SK-MEL-5 (cell line): Measurements from ENCODE around the gene IRX3. TPM values are rescaled to one million over a fixed set of nuclear protein-coding genes. Genes with fewer than 3 reads are reported as not detected.

Experiments used
- DNase-seq: peaks from one replicate; pipeline ENCODE4 v3.0.0-alpha.2; 2016; ENCODE audit warnings: low read depth, low spot score
- in situ Hi-C: cut with HindIII; loops from 2 replicates; pipeline ENCODE4 v1.10.0; 2016; ENCODE audit warnings: low sequenced_read_pairs, high pct_unique_total_duplicates, low pct_unique_long_range_greater_than_20kb
- polyA plus RNA-seq, 2 experiments: library from polyadenylated mRNA; depleted of rRNA; stranded (reverse); fragments of >200 nt; gene quantifications; 2 replicates each; pipeline ENCODE4 v1.2.3, GENCODE V29; 2015
- total RNA-seq: library from RNA; depleted of rRNA; stranded (reverse); fragments of >200 nt; shearing (Covaris generic); gene quantifications from 2 replicates; pipeline ENCODE4 v1.2.3, GENCODE V29; 2014; rRNA removed

IRX3 gene
- total RNA-seq: 15.9 and 19.9 TPM in 2 replicates
- 24.9 and 34.6 TPM in 2 replicates for polyA plus RNA-seq (2015; cell fraction: cytosol; rRNA removed)
- polyA plus RNA-seq (2015; cell fraction: nucleus; rRNA removed): 11.2 and 17.1 TPM in 2 replicates

DNA sequence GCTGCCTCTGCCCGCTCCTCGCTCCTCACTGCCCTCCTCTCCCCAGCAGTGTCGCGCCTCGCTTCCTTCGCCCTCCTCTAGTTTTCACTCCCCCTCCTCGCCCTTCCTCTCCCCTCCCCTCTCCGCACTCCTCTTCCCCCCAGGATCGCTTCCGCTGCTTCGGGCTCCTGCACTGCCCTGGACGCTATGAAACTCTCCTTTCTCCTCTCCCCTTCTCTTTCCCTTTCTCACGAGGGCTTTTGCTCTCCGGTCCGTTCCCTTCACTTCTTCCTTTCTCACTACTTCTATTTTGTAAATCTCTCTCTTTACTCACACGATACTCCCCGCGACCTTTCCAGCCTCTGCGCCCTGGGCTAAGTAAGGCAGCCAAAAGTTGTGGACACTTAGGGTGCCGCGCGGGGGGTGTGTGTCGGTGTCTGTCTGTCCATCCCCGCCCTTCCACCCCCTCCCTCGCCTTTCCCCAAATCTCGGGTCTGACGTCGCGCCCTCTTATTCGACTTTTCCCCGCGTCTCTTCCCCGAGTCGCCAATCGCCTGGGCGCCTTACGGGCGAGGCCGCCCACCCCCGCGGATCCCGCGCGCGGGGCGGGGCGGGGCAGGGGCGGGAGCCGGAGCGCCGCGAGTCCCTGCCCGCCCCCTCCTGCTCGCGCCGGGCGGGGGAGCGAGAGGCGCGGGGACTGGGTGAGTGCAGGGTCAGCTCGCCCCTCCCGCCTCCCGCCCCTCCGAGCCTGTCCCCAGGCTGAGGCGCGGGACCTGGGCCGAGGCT, at the start of gene IRX3:
Gene IRX3, minus strand, starts transcription at position 422 of the 765 bp plus-strand sequence. CDS start 737 bp downstream, outside the sequence.
- DNase-seq: peak; percentile 92
- in situ Hi-C loops: no loop called here

DNA sequence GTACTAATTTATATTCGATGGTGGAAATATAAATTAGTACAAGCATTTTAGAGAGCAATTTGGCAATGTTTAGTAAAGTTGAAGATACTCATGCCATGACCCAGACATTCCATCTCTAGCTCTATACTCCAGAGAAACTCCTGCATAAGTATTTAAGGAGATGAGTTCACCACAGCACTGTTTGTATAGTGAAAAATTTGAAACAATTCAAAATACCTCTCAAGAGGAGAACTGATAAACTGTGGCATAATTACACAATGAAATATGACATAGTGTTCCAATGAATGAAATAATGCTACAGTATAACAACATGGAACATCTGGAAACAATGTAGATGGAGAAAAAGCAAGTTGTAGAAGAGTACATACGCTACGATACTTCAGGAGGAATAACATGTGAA, 48.6 kb upstream of the IRX3 start:
- in situ Hi-C loops: no loop called here
- no peak for DNase-seq

DNA sequence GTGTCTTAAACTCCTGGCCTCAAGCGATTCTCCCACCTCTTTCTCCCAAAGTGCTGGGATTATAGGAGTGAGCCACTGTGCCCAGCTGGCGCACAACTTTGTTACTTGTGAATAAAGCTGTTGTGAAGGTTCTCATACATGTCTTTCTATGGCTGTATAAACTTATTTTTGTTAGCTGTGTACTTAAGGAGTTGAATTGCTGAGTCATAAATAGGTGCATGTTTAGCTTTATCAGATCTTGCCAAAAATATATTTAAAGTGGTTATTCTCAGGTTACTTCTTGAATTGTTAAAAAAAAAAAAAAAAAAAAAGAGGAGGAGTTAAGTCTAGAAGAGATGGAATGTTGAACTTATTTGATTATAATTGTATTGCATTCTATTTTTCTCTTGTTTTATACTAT, 47.6 kb upstream of the IRX3 start:
- no peak for DNase-seq
- in situ Hi-C loops: no loop called here

DNA sequence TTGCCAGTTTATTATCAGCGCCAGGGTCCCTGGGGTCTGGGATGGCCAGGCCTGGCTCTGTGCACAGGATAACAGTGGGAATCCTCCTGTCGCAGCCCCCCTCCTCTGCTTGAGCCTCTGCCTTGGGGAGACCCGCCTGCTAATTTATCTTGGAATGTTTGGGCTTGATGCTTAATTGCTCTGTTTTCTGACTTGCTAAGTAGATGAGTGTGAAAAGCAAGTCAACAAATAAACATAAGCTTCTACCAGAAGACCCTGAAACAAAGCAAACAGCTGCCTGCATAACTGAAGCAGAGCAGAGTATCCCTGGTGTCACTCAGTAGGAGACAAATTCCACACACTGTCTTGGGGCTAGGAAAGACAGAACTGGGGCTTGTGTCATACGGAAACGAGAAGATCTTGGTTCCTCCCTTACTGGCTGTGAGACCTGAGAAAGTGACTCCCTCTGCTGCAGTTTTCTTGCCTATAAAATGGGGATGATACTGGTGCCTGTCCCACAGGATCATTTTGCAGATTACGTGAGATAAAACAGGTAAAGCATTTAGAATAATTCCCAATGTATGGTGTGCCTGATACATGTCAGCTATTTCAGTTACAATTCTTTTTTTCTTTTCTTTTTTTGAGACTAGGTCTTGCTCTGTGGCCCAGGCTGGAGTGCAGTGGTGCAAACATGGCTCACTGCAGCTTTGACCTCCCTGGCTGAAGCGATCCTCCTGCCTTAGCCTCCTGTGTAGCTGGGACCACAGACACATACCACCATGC, 44.8 kb upstream of the IRX3 start:
- in situ Hi-C loops: no loop called here
- DNase-seq: no peak

DNA sequence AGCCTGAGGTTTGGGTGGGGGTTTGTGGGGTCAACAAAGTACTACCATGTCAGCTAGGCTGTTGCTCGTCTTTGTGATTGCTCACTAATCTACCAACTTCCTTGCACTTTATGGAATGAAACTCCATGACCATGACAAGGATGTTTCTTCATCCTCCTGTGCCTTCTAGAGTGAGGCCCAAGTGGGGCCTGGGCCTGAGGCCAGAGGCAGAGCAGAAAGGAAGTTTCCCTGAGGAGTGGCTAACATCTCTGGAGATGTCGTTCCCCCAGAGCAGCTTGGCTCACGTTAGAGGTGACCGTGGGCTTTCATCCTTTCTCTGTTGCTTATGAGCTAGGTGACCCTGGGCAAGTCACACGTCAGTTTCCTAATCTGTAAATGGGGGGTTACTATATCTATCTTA, 41.0 kb upstream of the IRX3 start:
- no peak for DNase-seq
- in situ Hi-C loops: no loop called here

DNA sequence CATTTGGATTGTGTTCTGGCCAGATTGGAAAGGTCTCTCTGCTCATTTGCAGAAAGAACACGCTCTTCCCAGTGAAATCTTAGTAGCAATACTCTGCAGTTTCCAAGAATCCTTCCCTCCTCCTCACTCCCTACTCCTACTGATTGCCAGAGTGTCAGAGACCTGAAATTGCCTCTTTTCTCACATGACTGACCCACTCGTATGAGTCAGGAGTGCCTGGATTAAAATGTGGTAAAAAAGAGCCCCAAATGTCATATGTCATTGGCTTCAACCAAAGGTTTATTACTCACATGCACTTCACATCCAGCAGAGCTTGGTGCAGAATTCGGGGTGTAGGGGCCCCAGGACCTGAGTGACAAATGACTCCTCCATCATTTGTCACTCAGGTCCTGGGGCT, 39.7 kb upstream of the IRX3 start:
- in situ Hi-C loops: no loop called here
- DNase-seq: no peak

DNA sequence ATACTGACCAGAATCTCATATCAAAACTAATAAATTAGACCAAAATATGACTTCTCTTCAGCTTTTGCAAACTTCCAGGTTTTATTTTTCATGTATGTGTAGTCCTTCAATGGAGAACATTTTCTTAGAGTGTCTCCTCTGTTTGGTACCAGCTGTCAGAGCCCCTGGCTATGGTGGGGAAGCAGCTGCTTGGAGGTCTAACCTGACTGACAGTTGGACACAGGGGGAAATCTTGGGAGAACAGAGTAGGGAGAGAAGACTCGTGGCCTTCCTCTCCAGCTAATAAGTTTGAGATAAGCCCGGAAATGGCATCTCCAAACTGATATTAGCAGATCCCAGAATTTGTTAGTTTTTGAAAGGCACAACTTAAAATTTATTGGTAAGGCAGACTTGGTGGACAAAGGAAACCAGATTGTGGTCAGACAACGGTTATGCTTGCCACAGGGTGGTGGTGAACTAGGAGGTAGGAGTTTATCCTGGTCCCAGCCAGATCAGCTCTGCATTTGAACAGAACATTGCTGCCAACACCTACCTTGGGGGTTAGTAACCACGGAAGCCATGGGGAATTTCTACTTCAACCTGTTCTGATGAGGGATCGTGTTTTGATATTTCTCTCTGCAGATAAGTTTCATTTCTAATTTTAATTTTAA, 39.2 kb upstream of the IRX3 start:
- no peak for DNase-seq
- in situ Hi-C loops: no loop called here

DNA sequence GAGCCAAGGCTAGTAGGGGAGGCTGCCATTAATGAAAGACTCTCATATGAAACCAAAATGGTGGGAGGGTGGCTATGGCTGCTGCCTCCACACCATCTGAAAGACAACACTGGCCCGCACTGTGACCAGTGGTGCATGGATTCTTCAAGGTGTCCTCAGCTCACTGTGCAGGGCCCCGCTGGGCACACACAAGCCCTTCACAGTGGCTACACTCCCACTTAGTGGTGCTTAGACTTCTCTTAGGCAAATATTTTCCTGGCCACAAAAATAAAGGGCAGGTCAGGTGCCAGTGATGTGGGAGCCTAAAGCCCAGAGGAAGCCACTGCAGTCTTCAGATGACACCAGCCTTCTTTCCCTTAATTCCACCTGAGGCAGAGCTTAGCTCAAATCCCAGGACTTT, 38.1 kb upstream of the IRX3 start:
- DNase-seq: no peak
- in situ Hi-C loops: no loop called here

DNA sequence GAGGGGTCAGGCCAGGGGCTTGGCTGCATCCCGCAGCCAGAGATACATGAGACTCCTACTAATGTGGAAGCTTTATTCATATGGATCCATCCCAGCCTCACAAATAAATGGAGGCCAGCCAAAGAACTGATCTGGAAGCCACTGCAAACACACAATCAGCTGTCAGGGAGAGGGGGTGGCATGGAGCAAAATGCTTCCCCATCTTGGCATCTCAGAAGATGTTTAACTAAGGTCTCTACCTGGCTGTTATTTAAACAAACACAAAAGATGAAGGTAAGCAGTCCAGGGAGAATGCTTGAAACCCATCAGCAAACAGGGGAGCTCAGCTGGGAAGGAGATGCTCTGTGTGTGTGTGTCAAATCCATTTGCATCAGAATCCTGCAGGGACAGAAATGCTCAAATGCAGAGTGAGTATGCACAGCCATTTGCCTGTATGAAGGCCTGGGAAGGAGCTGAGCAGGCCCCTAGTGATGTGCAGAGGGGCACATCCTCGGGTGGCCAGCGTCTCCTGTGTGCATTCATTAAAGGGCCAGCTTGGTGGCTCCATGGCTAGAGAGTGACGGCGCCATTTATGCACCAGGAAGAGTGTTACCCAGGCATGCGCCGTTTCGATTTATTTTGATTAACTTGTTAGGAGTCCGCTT, 34.2 kb upstream of the IRX3 start:
- in situ Hi-C loops: no loop called here

DNA sequence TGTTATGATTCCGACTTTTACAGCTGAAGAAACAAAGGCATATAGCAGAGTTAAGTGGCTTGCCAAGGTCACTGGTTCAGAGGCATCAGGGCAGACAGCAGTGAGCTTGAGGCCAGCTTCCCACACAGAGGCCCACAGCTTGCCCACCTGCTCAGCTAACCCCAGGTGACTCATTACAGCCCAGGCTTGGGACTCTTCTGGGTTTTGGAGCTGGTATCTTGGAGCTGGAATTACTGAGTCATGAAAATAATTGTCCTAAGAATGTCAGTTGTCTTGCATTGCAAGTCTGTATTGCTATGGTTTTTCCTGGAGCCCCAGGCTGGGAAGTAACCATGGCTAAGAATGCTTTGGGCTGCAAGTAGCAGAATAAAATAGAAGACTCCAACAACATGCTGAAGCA, 32.4 kb upstream of the IRX3 start:
- DNase-seq: no peak
- in situ Hi-C loops: no loop called here

More for the DNA sequence above, 34.2 kb upstream of the IRX3 start:
- DNase-seq: no peak

DNA sequence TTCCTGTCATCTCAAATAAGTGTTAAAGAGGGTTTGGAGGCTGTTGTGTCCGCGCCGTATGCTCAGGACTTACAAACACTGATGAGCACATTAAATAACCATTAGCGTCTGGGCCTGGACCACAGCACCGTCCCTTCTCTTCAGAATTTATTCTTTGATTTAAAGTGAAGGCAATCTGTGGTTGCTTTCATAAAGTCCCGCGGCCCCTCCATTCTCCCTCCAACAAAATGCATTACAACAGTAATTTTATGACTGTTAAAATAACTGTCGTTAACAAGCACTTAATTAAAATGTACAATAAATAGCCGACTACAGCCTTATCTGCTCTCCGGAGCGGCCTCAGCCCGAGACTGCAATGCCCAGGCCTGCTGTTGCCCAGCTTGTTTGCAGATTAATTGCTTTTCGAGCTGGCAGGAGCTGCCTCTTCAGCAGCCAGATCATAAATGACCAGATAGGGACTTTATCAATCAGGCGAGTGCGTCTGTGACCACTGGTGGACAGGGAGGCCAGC, 30.6 kb upstream of the IRX3 start:
- DNase-seq: no peak
- in situ Hi-C loops: no loop called here

DNA sequence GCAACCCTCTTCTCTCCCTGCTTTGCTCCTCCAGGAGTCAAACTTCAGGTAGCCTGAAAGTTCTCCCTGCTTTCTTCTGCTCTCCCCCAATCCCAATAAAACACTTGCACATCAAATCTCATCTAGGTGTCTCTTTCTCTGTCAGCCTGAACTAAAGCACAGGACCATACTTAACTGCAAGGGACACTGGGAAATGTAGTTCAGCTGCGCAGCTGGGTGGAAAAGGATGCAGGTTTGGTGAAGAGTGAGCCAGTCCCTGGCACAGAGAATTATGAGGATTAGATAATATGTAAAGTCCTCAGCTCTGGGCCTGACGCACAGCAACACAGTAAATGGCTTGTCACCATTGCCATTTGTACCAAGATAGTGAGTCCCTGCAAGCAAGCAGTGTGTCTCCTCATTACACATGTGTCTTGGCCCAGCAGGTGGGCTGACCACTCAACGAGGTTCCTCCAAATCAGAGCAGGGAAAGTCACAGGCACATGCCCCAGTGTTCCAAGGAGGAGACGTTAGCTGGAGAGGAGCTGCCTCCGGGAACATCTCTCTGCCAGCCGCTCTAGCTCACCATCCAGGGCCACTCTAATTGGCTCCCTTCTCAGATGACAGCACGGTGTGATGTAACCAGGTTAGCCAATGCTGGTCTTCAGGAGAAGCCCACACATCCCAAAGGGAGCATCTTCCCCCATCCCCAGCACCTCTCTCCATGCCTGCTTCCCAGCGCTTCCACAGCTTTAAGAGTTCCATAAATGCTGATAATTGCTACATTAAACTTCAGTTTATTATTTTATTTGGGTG, 29.7 kb upstream of the IRX3 start:
- in situ Hi-C loops: no loop called here
- no peak for DNase-seq

DNA sequence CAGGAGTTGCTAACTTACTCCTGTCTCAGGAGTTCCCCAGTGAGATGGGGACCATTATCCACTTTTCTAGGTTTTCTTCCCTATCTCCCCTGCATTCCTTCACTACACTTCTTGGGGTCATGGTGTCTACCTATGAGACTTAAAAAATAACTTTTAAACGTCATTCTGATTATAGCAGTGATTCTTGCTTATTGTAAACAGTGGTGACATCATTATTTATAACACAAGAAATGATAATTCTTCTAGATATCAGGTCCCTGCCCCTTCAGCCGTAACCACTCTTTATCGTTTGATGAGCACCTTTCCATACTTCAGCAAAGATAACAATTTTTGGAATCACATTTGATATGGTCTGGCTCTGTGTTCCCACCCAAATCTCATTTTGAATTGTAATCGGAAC, 27.2 kb upstream of the IRX3 start:
- no peak for DNase-seq
- in situ Hi-C loops: no loop called here

DNA sequence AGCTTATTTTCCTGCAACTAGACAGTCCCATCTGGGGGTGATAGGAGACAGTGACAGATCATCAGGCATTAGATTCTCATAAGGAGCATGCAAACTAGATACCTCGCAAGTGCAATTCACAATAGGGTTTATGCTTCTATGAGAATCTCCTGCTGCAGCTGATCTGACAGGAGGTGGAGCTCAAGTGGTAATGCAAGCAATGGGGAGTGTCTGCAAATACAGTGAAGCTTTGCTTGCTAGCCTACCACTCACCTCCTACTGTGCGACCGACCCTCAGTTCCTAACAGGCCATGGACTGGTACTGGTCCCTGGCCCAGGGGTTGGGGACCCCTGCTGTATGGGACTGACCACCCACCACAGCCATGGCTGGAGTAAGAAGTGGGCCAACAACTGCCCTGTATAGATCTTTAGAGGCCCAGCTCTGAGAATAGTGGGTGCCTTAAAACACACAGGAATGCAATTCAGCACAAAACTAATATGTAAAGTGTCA, 26.0 kb upstream of the IRX3 start:
- no peak for DNase-seq
- in situ Hi-C loops: no loop called here

DNA sequence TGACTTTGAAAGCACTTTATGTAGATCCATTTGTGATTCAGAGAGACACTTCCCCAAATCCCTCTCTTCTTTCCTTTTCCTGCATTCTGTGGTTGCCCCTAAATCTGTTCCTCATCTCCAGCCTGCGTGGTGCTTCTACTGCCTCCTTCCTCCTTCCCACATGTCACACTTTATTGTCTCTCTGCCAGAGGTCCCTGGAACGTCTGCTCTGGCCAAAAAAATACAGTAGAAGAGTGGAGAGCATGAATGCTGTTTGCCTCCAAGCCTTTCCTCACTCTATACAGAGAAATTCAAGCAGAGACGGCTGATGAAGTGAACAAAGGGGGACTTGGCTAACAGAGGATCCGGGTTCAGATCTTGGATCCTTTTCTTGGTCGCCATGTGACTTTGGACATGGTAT, 22.8 kb upstream of the IRX3 start:
- in situ Hi-C loops: no loop called here
- DNase-seq: no peak

DNA sequence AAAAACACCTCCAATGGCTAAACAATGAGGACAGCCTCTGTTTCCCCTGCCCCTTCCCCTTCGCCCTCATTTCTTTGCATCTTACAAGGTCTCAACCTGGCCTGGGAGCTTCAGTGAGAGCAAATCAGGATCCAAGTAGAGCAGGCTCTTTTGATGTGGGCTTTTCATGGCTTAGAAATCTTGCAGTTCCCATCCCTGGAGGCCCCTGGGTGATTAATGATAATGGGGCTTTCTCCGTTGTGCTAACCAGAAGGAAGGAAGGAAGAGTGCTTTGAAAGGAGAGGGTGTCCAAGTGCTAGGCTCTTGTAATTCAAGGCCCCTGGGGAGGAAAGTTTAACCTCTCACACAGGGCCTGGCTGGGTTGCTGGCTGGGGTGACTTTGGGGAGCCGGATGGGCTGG, 18.5 kb upstream of the IRX3 start:
- in situ Hi-C loops: no loop called here
- no peak for DNase-seq

DNA sequence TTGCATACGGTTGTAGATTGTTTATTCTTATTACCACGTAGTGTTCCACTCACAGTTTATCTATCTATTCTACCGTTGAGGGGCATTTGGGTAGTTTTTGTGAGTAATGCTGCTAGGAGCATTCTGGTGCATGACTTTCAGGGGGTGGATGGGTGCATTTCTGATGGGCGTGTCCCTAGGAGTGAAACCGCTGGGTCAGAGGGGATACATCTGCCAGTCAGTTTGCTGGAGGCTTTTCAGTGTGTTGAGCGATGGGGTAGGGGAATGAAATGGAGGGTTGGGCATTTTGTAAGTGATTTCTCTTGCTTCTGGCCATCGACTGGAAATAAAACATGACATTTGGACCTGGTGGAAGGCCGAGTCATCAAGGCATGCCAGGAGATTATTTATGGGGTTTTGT, 17.0 kb upstream of the IRX3 start:
- no peak for DNase-seq
- in situ Hi-C loops: no loop called here
